Endodermal cell (in vitro differentiated cells): Measurements from ENCODE around the gene TBC1D19. TPM values are rescaled to one million over a fixed set of nuclear protein-coding genes. Genes with fewer than 3 reads are reported as not detected.

Experiments used
- DNase-seq: peaks from one replicate; pipeline ENCODE4 v3.0.0-alpha.2; 2017
- H3K27ac ChIP-seq: 2 replicates; pipeline ENCODE4 v1.5.1; 2013; ENCODE audit warnings: mild to moderate bottlenecking, low read depth, low read length, moderate library complexity
- H3K27me3 ChIP-seq: 2 replicates; pipeline ENCODE4 v1.6.1; 2013; ENCODE audit warnings: mild to moderate bottlenecking, low read length, moderate library complexity; ENCODE audit not compliant: insufficient read depth, control insufficient read depth, poor library complexity, severe bottlenecking
- H3K36me3 ChIP-seq: 2 replicates; pipeline ENCODE4 v1.7.0; 2013; ENCODE audit warnings: mild to moderate bottlenecking, low read length, moderate library complexity; ENCODE audit not compliant: control insufficient read depth, insufficient read depth
- H3K4me1 ChIP-seq: one replicate; pipeline ENCODE4 v1.7.0; 2013; ENCODE audit warnings: low read length; ENCODE audit not compliant: control insufficient read depth, insufficient read depth
- H3K4me3 ChIP-seq: 2 replicates; pipeline ENCODE4 v1.5.1; 2013; ENCODE audit warnings: mild to moderate bottlenecking, low read length, moderate library complexity
- H3K9ac ChIP-seq: 2 replicates; pipeline ENCODE4 v1.6.1; 2013; ENCODE audit warnings: mild to moderate bottlenecking, low read length, moderate library complexity; ENCODE audit not compliant: poor library complexity, severe bottlenecking; ENCODE audit errors: extremely low read depth
- H3K9me3 ChIP-seq: 2 replicates; pipeline ENCODE4 v1.6.1; 2013; ENCODE audit warnings: mild to moderate bottlenecking, low read length, moderate library complexity; ENCODE audit not compliant: control insufficient read depth
- H3K27ac Mint-ChIP-seq: 2 replicates; pipeline ENCODE4 v1.8.0; 2020; ENCODE audit warnings: mixed read lengths
- H3K27me3 Mint-ChIP-seq: 2 replicates; pipeline ENCODE4 v1.8.0; 2021; ENCODE audit warnings: mild to moderate bottlenecking, mixed read lengths; ENCODE audit not compliant: insufficient read depth
- H3K36me3 Mint-ChIP-seq: 2 replicates; pipeline ENCODE4 v1.8.0; 2020; ENCODE audit warnings: low read depth, mixed read lengths
- H3K4me1 Mint-ChIP-seq: 2 replicates; pipeline ENCODE4 v1.8.0; 2020; ENCODE audit warnings: mixed read lengths
- H3K4me3 Mint-ChIP-seq: 2 replicates; pipeline ENCODE4 v1.8.0; 2020; ENCODE audit warnings: mild to moderate bottlenecking, moderate library complexity, mixed read lengths
- H3K9me3 Mint-ChIP-seq: 2 replicates; pipeline ENCODE4 v1.8.0; 2020; ENCODE audit warnings: mild to moderate bottlenecking, mixed read lengths
- WGBS, 2 experiments: methylation state at CpG; one replicate each; pipeline versions ENCODE4 v1.1.5 to v1.1.7; 2013; ENCODE audit warnings: missing lambda C conversion rate in 2 of 2, mixed read lengths in 1 of 2; ENCODE audit not compliant: insufficient coverage in 1 of 2, insufficient read length in 1 of 2; 5-methylcytosine and 5-hydroxymethylcytosine counted together
- total RNA-seq, 2 donors: library from RNA; stranded (reverse); fragmentation: NEBNext Ultra II Directional in 1 of 2; extraction: Animal tissue kit (Norgen Biotek cat#: 25700) in 1 of 2; gene quantifications; 2 replicates in 1 of 2; 3 replicates in 1 of 2; pipeline ENCODE4 v1.2.1, GENCODE V29; 2021
- TF ChIP-seq, protein P1 (sequence below): fragments of 200-600 bp; sonication (generic); conservative IDR thresholded peaks from 2 replicates; pipeline ENCODE4 v1.5.0; 2021; ENCODE audit warnings: antibody characterized with exemption, mild to moderate bottlenecking

The TBC1D19 gene
- total RNA-seq, 2 donors from 2014 or later, result 7.0 to 9.9 TPM

DNA sequence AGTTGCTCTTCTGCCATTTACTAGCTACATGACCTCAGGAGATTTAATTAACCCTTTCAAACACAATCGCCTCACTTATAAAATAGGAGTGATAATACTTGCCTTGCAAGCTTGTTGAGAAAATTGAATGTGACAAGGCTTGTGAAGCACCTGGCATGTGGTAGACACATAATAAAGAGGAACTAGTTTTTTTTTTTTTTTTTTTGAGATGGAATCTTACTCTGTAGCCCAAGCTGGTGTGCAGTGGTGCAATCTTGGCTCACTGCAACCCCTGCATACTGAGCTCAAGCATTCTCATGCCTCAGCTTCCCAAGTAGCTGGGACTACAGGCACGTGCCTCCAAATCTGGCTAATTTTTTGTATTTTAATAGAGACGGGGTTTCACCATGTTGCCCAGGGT is 203.0 kb downstream of the TBC1D19 start:
- DNase-seq, result no peak
- H3K9me3 ChIP-seq, result peaks cover 5% of the 10 kb centered on the region
- H3K4me1 ChIP-seq, result no peaks in the 10 kb centered on the region
- Mint-ChIP-seq H3K4me1 (peaks cover 15% of the 10 kb centered on the region), H3K27ac (no peak overlapping the region), H3K4me3 (no peak overlapping the region), H3K27me3 (no peaks in the 10 kb centered on the region), H3K9me3 (no peaks in the 10 kb centered on the region), H3K36me3 (no peaks in the 10 kb centered on the region)
- WGBS, 2 experiments, result 84 to 89% methylated on average over 2 to 3 of the region's 3 CpGs
- no peaks in the 10 kb centered on the region for H3K36me3 ChIP-seq
- H3K27ac ChIP-seq, result no peak overlapping the region
- H3K9ac ChIP-seq, result no peak overlapping the region
- TF ChIP-seq, protein P1, sequence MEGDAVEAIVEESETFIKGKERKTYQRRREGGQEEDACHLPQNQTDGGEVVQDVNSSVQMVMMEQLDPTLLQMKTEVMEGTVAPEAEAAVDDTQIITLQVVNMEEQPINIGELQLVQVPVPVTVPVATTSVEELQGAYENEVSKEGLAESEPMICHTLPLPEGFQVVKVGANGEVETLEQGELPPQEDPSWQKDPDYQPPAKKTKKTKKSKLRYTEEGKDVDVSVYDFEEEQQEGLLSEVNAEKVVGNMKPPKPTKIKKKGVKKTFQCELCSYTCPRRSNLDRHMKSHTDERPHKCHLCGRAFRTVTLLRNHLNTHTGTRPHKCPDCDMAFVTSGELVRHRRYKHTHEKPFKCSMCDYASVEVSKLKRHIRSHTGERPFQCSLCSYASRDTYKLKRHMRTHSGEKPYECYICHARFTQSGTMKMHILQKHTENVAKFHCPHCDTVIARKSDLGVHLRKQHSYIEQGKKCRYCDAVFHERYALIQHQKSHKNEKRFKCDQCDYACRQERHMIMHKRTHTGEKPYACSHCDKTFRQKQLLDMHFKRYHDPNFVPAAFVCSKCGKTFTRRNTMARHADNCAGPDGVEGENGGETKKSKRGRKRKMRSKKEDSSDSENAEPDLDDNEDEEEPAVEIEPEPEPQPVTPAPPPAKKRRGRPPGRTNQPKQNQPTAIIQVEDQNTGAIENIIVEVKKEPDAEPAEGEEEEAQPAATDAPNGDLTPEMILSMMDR, result no peak
- H3K27me3 ChIP-seq, result no peaks in the 10 kb centered on the region
- no peak overlapping the region for H3K4me3 ChIP-seq

DNA sequence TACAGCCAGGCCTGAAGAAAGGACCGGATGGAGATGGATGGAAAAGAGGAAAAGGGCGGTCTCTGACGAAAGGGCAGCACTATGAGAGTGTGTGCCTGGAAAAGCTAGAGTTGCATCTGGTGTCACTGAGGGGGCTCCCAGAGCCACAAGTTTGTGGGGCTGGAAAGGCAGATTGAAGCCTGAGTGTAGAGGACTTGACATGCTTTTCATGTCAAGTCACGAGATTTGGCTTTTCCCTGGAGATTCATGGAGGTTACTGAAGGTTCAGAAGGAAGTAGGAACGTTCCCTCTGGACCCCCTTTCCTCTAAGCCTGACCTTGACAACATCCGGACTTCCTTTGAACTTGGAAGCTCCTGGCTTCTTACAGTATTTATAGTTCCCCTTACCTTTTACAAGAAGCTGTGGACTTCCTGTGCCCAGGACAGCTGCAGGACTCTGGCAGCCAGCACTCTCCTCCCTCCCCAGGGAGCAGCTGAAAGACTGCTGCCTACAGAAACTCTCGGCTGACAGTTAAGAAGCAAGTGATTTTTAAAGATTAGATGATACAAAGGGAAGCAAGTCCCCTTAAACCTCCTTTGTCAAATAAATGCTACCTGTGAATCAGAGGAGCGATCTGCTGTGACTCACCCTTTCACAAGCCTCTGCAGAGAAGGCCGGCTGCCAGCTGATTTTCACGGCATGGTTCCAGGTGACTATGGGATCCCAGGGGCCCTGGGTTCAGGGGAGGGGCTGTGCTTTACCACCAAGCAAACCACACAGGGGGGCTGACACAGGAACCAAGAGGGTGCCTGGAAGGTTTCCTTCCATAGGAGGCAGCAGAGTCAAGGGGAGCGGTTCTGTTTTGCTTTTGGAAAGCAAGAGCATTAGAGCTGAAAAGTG is 203.8 kb downstream of the TBC1D19 start:
- WGBS, 2 experiments, result 54 to 67% methylated on average over 9 to 11 of the region's 11 CpGs
- peaks cover 5% of the 10 kb centered on the region for H3K9me3 ChIP-seq
- H3K4me3 Mint-ChIP-seq, result peak overlapping the region; percentile 34
- peak overlapping the region; percentile 91 for H3K27ac Mint-ChIP-seq
- H3K27me3 Mint-ChIP-seq, result no peaks in the 10 kb centered on the region
- TF ChIP-seq, protein P1, result peak; percentile 76
- peak overlapping the region; percentile 59 for H3K4me3 ChIP-seq
- H3K27me3 ChIP-seq, result no peaks in the 10 kb centered on the region
- H3K4me1 ChIP-seq, result no peaks in the 10 kb centered on the region
- no peak overlapping the region for H3K27ac ChIP-seq
- H3K36me3 Mint-ChIP-seq, result no peaks in the 10 kb centered on the region
- peak; percentile 90 for DNase-seq
- no peaks in the 10 kb centered on the region for H3K9me3 Mint-ChIP-seq
- no peaks in the 10 kb centered on the region for H3K36me3 ChIP-seq
- peaks cover 15% of the 10 kb centered on the region for H3K4me1 Mint-ChIP-seq
- H3K9ac ChIP-seq, result no peak overlapping the region

DNA sequence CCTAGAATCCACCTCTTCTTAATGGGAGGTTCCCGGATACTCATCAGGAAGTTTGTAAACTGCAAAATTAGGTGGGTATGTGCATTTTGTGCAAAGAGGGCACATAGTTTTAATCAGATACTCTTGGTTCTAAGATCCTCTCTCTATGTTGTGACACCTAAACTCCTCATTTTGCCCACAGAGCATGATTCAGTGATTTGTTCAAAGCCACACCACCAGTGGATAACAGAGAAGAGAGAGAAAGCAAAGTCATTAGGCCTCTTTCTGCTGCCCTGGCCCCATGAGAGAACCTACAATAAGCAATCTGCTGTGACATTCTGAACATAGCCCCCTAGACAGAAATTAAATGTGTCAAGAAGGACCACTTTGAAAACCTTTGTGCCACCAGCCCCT is 204.5 kb downstream of the TBC1D19 start:
- H3K27ac ChIP-seq, result no peak overlapping the region
- Mint-ChIP-seq H3K36me3 (no peaks in the 10 kb centered on the region), H3K9me3 (no peaks in the 10 kb centered on the region), H3K4me1 (peaks cover 15% of the 10 kb centered on the region), H3K27me3 (no peaks in the 10 kb centered on the region), H3K4me3 (no peak overlapping the region), H3K27ac (peak overlapping the region; percentile 91)
- no peak for DNase-seq
- H3K4me1 ChIP-seq, result no peaks in the 10 kb centered on the region
- no peaks in the 10 kb centered on the region for H3K27me3 ChIP-seq
- TF ChIP-seq, protein P1, result no peak
- H3K9ac ChIP-seq, result no peak overlapping the region
- no peaks in the 10 kb centered on the region for H3K36me3 ChIP-seq
- H3K4me3 ChIP-seq, result no peak overlapping the region
- 86% methylated on average over 1 of the region's 1 CpG; no CpG with 5 or more reads in 1 of the 2 experiments for WGBS, 2 experiments
- H3K9me3 ChIP-seq, result peaks cover 5% of the 10 kb centered on the region
